DOHH2 (cell line): ENCODE data around the gene RILPL2.

Experiments used
- H3F3A ChIP-seq: fragments of 200-600 bp; sonication (generic), shearing (Covaris generic); 2 replicates; pipeline ENCODE4 v1.6.0; 2016; ENCODE audit warnings: antibody characterized with exemption, mild to moderate bottlenecking; ENCODE audit not compliant: control insufficient read depth, insufficient read depth
- H3K27ac ChIP-seq: fragments of 200-600 bp; sonication (generic); 2 replicates; pipeline ENCODE4 v1.5.1; 2014; ENCODE audit warnings: low read depth, mild to moderate bottlenecking, low read length, moderate library complexity
- H3K27me3 ChIP-seq: fragments of 200-600 bp; sonication (generic); 2 replicates; pipeline ENCODE4 v1.6.1; 2014; ENCODE audit warnings: mild to moderate bottlenecking, low read length, mixed read lengths; ENCODE audit not compliant: control insufficient read depth
- H3K36me3 ChIP-seq: fragments of 200-600 bp; sonication (generic); 2 replicates; pipeline ENCODE4 v1.6.1; 2014; ENCODE audit warnings: mild to moderate bottlenecking, low read length, moderate library complexity, mixed read lengths; ENCODE audit not compliant: control insufficient read depth
- H3K4me1 ChIP-seq: fragments of 200-600 bp; sonication (generic); 2 replicates; pipeline ENCODE4 v1.6.1; 2014; ENCODE audit warnings: mild to moderate bottlenecking, low read length, mixed read lengths; ENCODE audit not compliant: control insufficient read depth
- H3K4me2 ChIP-seq: fragments of 200-600 bp; sonication (generic); 2 replicates; pipeline ENCODE4 v1.6.0; 2014; ENCODE audit warnings: mild to moderate bottlenecking, low read length, moderate library complexity
- H3K4me3 ChIP-seq: fragments of 200-600 bp; sonication (generic); 2 replicates; pipeline ENCODE4 v1.5.1; 2014; ENCODE audit warnings: mild to moderate bottlenecking, low read length, mixed read lengths
- H3K79me2 ChIP-seq: fragments of 200-600 bp; sonication (generic); 2 replicates; pipeline ENCODE4 v1.6.1; 2014; ENCODE audit warnings: mild to moderate bottlenecking, low read length, mixed read lengths; ENCODE audit not compliant: control insufficient read depth
- H3K9me2 ChIP-seq: fragments of 200-600 bp; sonication (generic); replicated peaks from 2 replicates; pipeline ENCODE4 v1.6.1; 2014; ENCODE audit warnings: mild to moderate bottlenecking, low read length, mixed read lengths; ENCODE audit not compliant: control insufficient read depth
- H3K9me3 ChIP-seq: fragments of 200-600 bp; sonication (generic); 2 replicates; pipeline ENCODE4 v1.6.1; 2014; ENCODE audit warnings: antibody characterized with exemption, low read length, mixed read lengths; ENCODE audit not compliant: control insufficient read depth, insufficient read depth
- H4K20me1 ChIP-seq: fragments of 200-600 bp; sonication (generic); 2 replicates; pipeline ENCODE4 v1.6.0; 2014; ENCODE audit warnings: low read depth, mild to moderate bottlenecking, antibody characterized with exemption, low read length, moderate library complexity; ENCODE audit not compliant: control insufficient read depth, insufficient read depth
- CTCF ChIP-seq: fragments of 200-600 bp; sonication (generic); IDR thresholded peaks from one replicate; pipeline ENCODE4 v1.5.1; 2014; ENCODE audit warnings: antibody characterized with exemption, mild to moderate bottlenecking, low read depth, low read length; ENCODE audit not compliant: poor library complexity, severe bottlenecking
- EZH2phosphoT487 ChIP-seq: fragments of 200-600 bp; sonication (generic); IDR thresholded peaks from 2 replicates; pipeline ENCODE4 v1.6.1; 2017; ENCODE audit warnings: borderline replicate concordance, mild to moderate bottlenecking, antibody characterized with exemption, low read length, moderate library complexity, mixed read lengths

RILPL2 gene

GRCh38 chr12:123436017-123436964 is at the start of gene RILPL2:
Gene RILPL2, minus strand, starts transcription at chr12:123436684. Its CDS starts 264 bp downstream, at chr12:123436420.
- no peaks in the 10 kb centered on the region for H4K20me1 ChIP-seq
- no peaks in the 10 kb centered on the region for H3K27me3 ChIP-seq
- H3K4me3 ChIP-seq: peak within 1 kb of the TSS; percentile 86
- H3F3A ChIP-seq: peaks cover 9% of the 10 kb centered on the region; the same call in 1 of the 2 replicates
- TF ChIP-seq CTCF: peak; percentile 45
- no peak for TF ChIP-seq EZH2phosphoT487
- H3K4me1 ChIP-seq: peaks cover 49% of the 10 kb centered on the region
- peaks cover 6% of the 10 kb centered on the region for H3K36me3 ChIP-seq
- H3K9me3 ChIP-seq: no peaks in the 10 kb centered on the region
- H3K79me2 ChIP-seq: peaks cover 49% of the 10 kb centered on the region
- peak within 1 kb of the TSS; percentile 79 for H3K4me2 ChIP-seq
- H3K27ac ChIP-seq: peak within 1 kb of the TSS; percentile 53
- H3K9me2 ChIP-seq: no peaks in the 10 kb centered on the region

- Histone ChIP-seq H3K9me2 (no peaks in the 10 kb centered on the region), H3F3A (no peaks in the 10 kb centered on the region), H3K4me1 (peaks cover 16% of the 10 kb centered on the region), H3K4me2 (no peak overlapping the region), H3K79me2 (no peaks in the 10 kb centered on the region), H3K36me3 (no peaks in the 10 kb centered on the region), H3K27ac (no peak overlapping the region), H4K20me1 (no peaks in the 10 kb centered on the region), H3K27me3 (peaks cover 5% of the 10 kb centered on the region; the same call in 1 of the 2 replicates), H3K9me3 (no peaks in the 10 kb centered on the region), H3K4me3 (no peak overlapping the region)
- no peak for TF ChIP-seq CTCF
- no peak for TF ChIP-seq EZH2phosphoT487
Observed at GRCh38 chr12:123485756-123486155, 49.3 kb upstream of the RILPL2 start.

GRCh38 chr12:123483602-123484248 is 47.2 kb upstream of the RILPL2 start:
- Histone ChIP-seq H4K20me1 (no peaks in the 10 kb centered on the region), H3K27me3 (peaks cover 5% of the 10 kb centered on the region; the same call in 1 of the 2 replicates), H3K4me1 (peaks cover 22% of the 10 kb centered on the region), H3K9me3 (no peaks in the 10 kb centered on the region), H3K4me3 (no peak overlapping the region), H3F3A (no peaks in the 10 kb centered on the region), H3K4me2 (peak overlapping the region; percentile 26; the same call in 1 of the 2 replicates), H3K79me2 (no peaks in the 10 kb centered on the region), H3K27ac (no peak overlapping the region), H3K36me3 (no peaks in the 10 kb centered on the region), H3K9me2 (no peaks in the 10 kb centered on the region)
- TF ChIP-seq CTCF (no peak), EZH2phosphoT487 (no peak)
